NB4 (cell line): ENCODE results near the gene CCBE1.

Experiments
- DNase-seq: peaks from one replicate; pipeline ENCODE4 v3.0.0; 2010; ENCODE audit warnings: low read depth
- H3K4me3 ChIP-seq: one replicate; pipeline ENCODE4 v1.5.1; 2011; ENCODE audit warnings: mild to moderate bottlenecking, low read depth, low read length, moderate library complexity
- CTCF ChIP-seq: IDR thresholded peaks from one replicate; pipeline ENCODE4 v1.5.1; 2012; ENCODE audit warnings: low read depth, low read length
- MAX ChIP-seq: IDR thresholded peaks from 2 replicates; pipeline ENCODE4 v1.6.1; 2011; ENCODE audit warnings: low read depth, low read length
- MYC ChIP-seq: IDR thresholded peaks from 2 replicates; pipeline ENCODE4 v1.6.1; 2011; ENCODE audit warnings: low read depth, low read length
- POLR2A ChIP-seq: IDR thresholded peaks from 2 replicates; pipeline ENCODE4 v1.6.1; 2011; ENCODE audit warnings: mild to moderate bottlenecking; ENCODE audit not compliant: insufficient read length; ENCODE audit errors: extremely low read depth

CCBE1 gene

GRCh38 chr18:59564561-59564960, 132.7 kb downstream of the CCBE1 start:
- TF ChIP-seq MYC (no peak), CTCF (no peak), MAX (no peak), POLR2A (no peak)
- H3K4me3 ChIP-seq, result no peak overlapping the region
- no peak for DNase-seq

GRCh38 chr18:59563176-59563785, 133.9 kb downstream of the CCBE1 start:
- H3K4me3 ChIP-seq, result no peak overlapping the region
- DNase-seq, result no peak
- no peak for TF ChIP-seq POLR2A
- TF ChIP-seq MAX, result no peak

GRCh38 chr18:59562751-59563150, 134.5 kb downstream of the CCBE1 start:
- no peak for TF ChIP-seq CTCF
- TF ChIP-seq MAX, result no peak
- TF ChIP-seq MYC, result no peak
- no peak for TF ChIP-seq POLR2A
- DNase-seq, result no peak
- no peak overlapping the region for H3K4me3 ChIP-seq

- DNase-seq, result no peak
- no peak overlapping the region for H3K4me3 ChIP-seq
- TF ChIP-seq CTCF, result no peak
- TF ChIP-seq MAX, result no peak
- TF ChIP-seq MYC, result no peak
- TF ChIP-seq POLR2A, result no peak
Measured at GRCh38 chr18:59561612-59562011, 135.6 kb downstream of the CCBE1 start.

GRCh38 chr18:59560556-59560955, 136.7 kb downstream of the CCBE1 start:
- DNase-seq, result no peak
- no peak overlapping the region for H3K4me3 ChIP-seq
- TF ChIP-seq MYC, result no peak
- no peak for TF ChIP-seq POLR2A
- no peak for TF ChIP-seq CTCF
- TF ChIP-seq MAX, result no peak

GRCh38 chr18:59559528-59559927, 137.7 kb downstream of the CCBE1 start:
- H3K4me3 ChIP-seq, result no peak overlapping the region
- DNase-seq, result no peak
- TF ChIP-seq POLR2A (no peak), MYC (no peak), CTCF (no peak), MAX (no peak)
